ENCODE results near the gene TFCP2L1. TPM values are rescaled to one million over a fixed set of nuclear protein-coding genes. Genes with fewer than 3 reads are reported as not detected.
"Not testable (repeated sequence)": the region's sequence is repeated elsewhere in the genome, so short reads cannot be mapped to it uniquely, and the experiment has no call there.

The TFCP2L1 gene
- total RNA-seq, 2 donors from 2014 or later: 11.5 to 25.7 TPM

GRCh38 chr2:121319941-121320340, 34.9 kb upstream of the TFCP2L1 start:
- intact Hi-C loops (cut with DNase I): no loop called here
- no peak for DNase-seq (ENCODE audit: low spot score)
- Histone ChIP-seq H3K27me3 (replicated peaks; ENCODE audit: insufficient read depth) (no peaks in the 10 kb centered on the region), H3K36me3 (no peaks in the 10 kb centered on the region), H3K9me3 (no peaks in the 10 kb centered on the region), H3K4me3 (no peak overlapping the region), H3K4me1 (replicated peaks) (no peaks in the 10 kb centered on the region), H3K27ac (no peak overlapping the region)
- no peak for TF ChIP-seq CTCF (IDR thresholded peaks at IDR 0.05)
- no peak for TF ChIP-seq POLR2A (IDR thresholded peaks at IDR 0.05)
- no peak for TF ChIP-seq POLR2AphosphoS5 (IDR thresholded peaks at IDR 0.05)
- 85% methylated on average over 3 of the region's 3 CpGs for WGBS

- WGBS: 95% methylated on average over 7 of the region's 7 CpGs
- no peak for DNase-seq (ENCODE audit: low spot score)
- H3K4me1 ChIP-seq (replicated peaks): no peaks in the 10 kb centered on the region
These were observed 32.0 kb upstream of the TFCP2L1 start for GRCh38 chr2:121316986-121317385.

DNA sequence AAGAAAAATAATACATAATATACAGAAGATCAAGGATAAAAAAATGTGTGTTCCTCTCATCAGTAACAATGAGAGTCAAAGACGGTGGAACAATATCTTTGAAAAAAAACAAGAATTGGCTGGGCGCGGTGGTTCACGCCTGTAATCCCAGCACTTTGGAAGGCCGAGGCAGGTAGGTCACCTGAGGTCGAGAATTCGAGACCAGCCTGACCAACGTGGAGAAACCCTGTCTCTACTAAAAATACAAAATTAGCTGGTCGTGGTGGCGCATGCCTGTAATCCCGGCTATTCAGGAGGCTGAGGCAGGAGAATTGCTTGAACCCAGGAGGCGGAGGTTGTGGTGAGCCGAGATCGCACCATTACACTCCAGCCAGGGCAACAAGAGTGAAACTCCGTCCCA, 28.7 kb upstream of the TFCP2L1 start:
- H3K4me1 ChIP-seq (replicated peaks); H3K27me3 ChIP-seq (replicated peaks; ENCODE audit: insufficient read depth); DNase-seq (ENCODE audit: low spot score); H3K27ac ChIP-seq; H3K36me3 ChIP-seq; H3K9me3 ChIP-seq; intact Hi-C loops (cut with DNase I); H3K4me3 ChIP-seq: not testable (repeated sequence)
- WGBS: 81% methylated on average over 15 of the region's 15 CpGs

More at GRCh38 chr2:121316986-121317385, 32.0 kb upstream of the TFCP2L1 start:
- Histone ChIP-seq H3K4me3 (no peak overlapping the region), H3K27me3 (replicated peaks; ENCODE audit: insufficient read depth) (no peaks in the 10 kb centered on the region), H3K9me3 (no peaks in the 10 kb centered on the region), H3K36me3 (no peaks in the 10 kb centered on the region), H3K27ac (no peak overlapping the region)
- intact Hi-C loops (cut with DNase I): no loop called here
- no peak for TF ChIP-seq POLR2A (IDR thresholded peaks at IDR 0.05)
- TF ChIP-seq CTCF (IDR thresholded peaks at IDR 0.05): no peak
- TF ChIP-seq POLR2AphosphoS5 (IDR thresholded peaks at IDR 0.05): no peak

DNA sequence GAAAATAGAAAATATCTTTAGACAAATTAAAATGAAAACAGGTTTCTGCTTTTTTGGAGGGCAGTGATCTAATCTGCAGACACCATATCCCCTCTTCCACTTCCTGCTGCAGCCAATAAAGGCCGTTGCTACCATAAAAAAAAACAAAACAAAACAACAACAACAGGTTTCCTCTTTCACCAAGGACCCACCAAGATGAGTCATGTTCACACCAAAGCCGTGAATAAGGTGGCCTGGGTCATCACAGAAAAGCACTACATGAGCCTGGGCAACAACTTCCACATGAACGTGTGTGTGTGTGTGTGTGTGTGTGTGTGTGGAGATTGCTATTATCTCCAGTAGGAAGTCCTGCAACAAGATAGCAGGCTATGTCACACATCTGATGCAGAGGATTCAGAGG, 24.8 kb upstream of the TFCP2L1 start:
- Histone ChIP-seq H3K9me3 (no peaks in the 10 kb centered on the region), H3K4me3 (no peak overlapping the region), H3K27ac (no peak overlapping the region), H3K27me3 (replicated peaks; ENCODE audit: insufficient read depth) (no peaks in the 10 kb centered on the region), H3K36me3 (no peaks in the 10 kb centered on the region), H3K4me1 (replicated peaks) (no peaks in the 10 kb centered on the region)
- intact Hi-C loops (cut with DNase I): no loop called here
- 39% methylated on average over 3 of the region's 3 CpGs for WGBS
- no peak for DNase-seq (ENCODE audit: low spot score)
- TF ChIP-seq POLR2A (IDR thresholded peaks at IDR 0.05): no peak
- TF ChIP-seq CTCF (IDR thresholded peaks at IDR 0.05): no peak
- no peak for TF ChIP-seq POLR2AphosphoS5 (IDR thresholded peaks at IDR 0.05)

DNA sequence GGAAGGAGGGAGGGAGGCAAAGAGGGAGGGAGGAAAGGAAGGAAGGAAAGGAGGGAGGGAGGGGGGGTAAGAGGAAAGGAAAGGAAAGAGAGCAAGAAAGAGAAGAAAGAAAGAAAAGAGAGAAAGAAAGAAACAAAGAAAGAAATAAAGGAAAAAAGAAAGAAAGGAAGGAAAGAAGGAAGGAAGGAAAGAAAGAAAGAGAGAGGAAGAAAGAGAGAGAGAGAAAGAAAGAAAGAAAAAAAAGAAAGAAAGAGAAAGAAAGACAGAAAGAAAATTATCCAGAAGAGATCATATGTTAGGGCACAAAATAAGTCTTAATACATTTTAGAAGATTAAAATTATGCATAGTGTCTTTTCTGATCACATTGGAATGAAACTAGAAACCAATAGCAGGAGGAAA, 24.3 kb upstream of the TFCP2L1 start:
- Histone ChIP-seq H3K27ac (no peak overlapping the region), H3K27me3 (replicated peaks; ENCODE audit: insufficient read depth) (no peaks in the 10 kb centered on the region), H3K4me3 (no peak overlapping the region), H3K4me1 (replicated peaks) (no peaks in the 10 kb centered on the region), H3K9me3 (no peaks in the 10 kb centered on the region), H3K36me3 (no peaks in the 10 kb centered on the region)
- TF ChIP-seq POLR2A (IDR thresholded peaks at IDR 0.05): no peak
- no peak for DNase-seq (ENCODE audit: low spot score)
- intact Hi-C loops (cut with DNase I): no loop called here

GRCh38 chr2:121307048-121307447, 22.0 kb upstream of the TFCP2L1 start:
- intact Hi-C loops (cut with DNase I): no loop called here
- Histone ChIP-seq H3K27ac (no peak overlapping the region), H3K36me3 (no peaks in the 10 kb centered on the region), H3K9me3 (no peaks in the 10 kb centered on the region), H3K27me3 (replicated peaks; ENCODE audit: insufficient read depth) (no peaks in the 10 kb centered on the region), H3K4me1 (replicated peaks) (no peaks in the 10 kb centered on the region), H3K4me3 (no peak overlapping the region)
- TF ChIP-seq CTCF (IDR thresholded peaks at IDR 0.05) (no peak), POLR2A (IDR thresholded peaks at IDR 0.05) (no peak), POLR2AphosphoS5 (IDR thresholded peaks at IDR 0.05) (no peak)
- 95% methylated on average over 2 of the region's 2 CpGs for WGBS
- DNase-seq (ENCODE audit: low spot score): no peak
